Ascending aorta (tissue), 2 donors: ENCODE measurements around the gene GGNBP2. TPM values are rescaled to one million over a fixed set of nuclear protein-coding genes. Genes with fewer than 3 reads are reported as not detected.

ENCODE experiments used
- DNase-seq, 2 donors: peaks; one replicate each; pipeline ENCODE4 v3.0.0-alpha.2; 2019; ENCODE audit warnings: low spot score in 2 of 2
- H3K27ac ChIP-seq, 2 donors: fragments of 200-600 bp; sonication (generic); one replicate each; pipeline ENCODE4 v1.5.1; 2016 to 2017; ENCODE audit warnings: mild to moderate bottlenecking in 1 of 2
- H3K27me3 ChIP-seq: fragments of 200-600 bp; sonication (generic); one replicate; pipeline ENCODE4 v1.5.1; 2017
- H3K36me3 ChIP-seq, 2 donors: fragments of 200-600 bp; sonication (generic); one replicate each; pipeline ENCODE4 v1.5.1; 2016
- H3K4me1 ChIP-seq, 2 donors: fragments of 200-600 bp; sonication (generic); one replicate each; pipeline ENCODE4 v1.5.1; 2016 to 2017; ENCODE audit warnings: mild to moderate bottlenecking in 1 of 2
- H3K4me3 ChIP-seq, 2 donors: fragments of 200-600 bp; sonication (generic); one replicate each; pipeline ENCODE4 v1.5.1; 2016 to 2017; ENCODE audit warnings: mild to moderate bottlenecking in 1 of 2
- H3K9me3 ChIP-seq, 2 donors: fragments of 200-600 bp; sonication (generic); one replicate each; pipeline ENCODE4 v1.5.1; 2016
- intact Hi-C: fragments of 100-400 bp; cut with DNase I; formaldehyde crosslinking; loops from one replicate; pipeline ENCODE4 v1.15.1; 2023
- total RNA-seq: library from RNA; depleted of rRNA; stranded (reverse); fragments of >200 nt; gene quantifications from one replicate; pipeline ENCODE4 v1.1.0, GENCODE V29; 2016
- TF ChIP-seq, protein P1 (sequence below), 3 experiments: fragments of 200-600 bp in 2 of 3; fragments of 450-650 bp in 1 of 3; sonication (generic) in 2 of 3; IDR thresholded peaks; one replicate each; pipeline ENCODE4 v1.5.1; 2016 to 2019; ENCODE audit warnings: antibody characterized with exemption in 3 of 3, mild to moderate bottlenecking in 1 of 3, moderate library complexity in 1 of 3

The GGNBP2 gene
- total RNA-seq, 1 donor from 2014 or later, result 26.5 TPM

DNA sequence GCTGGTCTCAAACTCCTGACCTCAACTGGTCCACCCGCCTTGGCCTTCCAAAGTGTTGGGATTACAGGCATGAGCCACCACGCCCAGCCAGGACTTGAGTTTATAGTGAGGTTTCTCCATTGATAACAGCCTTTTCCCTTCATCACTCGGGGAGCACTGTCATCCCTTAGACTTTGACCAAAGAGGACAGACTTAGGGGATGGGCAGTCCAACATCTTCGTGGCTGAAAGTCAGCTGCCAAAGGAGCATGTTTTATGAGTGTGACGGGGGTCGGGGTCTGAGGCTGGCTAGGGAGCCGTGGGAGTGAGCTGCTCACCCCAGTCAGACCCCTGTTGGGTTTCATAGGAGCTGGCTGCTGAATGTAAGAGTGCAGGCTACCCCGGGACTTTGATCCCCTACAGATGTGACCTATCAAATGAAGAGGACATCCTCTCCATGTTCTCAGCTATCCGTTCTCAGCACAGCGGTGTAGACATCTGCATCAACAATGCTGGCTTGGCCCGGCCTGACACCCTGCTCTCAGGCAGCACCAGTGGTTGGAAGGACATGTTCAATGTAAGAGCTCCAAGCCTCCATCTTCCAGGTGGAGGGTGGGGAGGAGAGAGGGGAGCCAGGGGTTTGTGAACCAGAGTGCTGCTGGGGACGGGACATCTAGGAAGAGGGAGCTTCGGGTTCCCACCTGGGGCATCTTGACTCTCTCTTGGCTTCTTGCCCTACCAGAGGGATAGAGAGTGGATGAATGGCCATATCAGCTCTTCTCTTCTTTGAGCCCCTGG is 50.1 kb downstream of the GGNBP2 start:
- intact Hi-C loops, result loop anchor here (10.0 kb wide), 2 partner anchors 760 to 890 kb away; partner anchors contain the start of gene DUSP14
- Histone ChIP-seq H3K4me3 (no peak overlapping the region), H3K36me3 (peaks cover 0 to 4% of the 10 kb centered on the region in 2 donors), H3K4me1 (peaks cover 0 to 7% of the 10 kb centered on the region in 2 donors), H3K9me3 (no peaks in the 10 kb centered on the region), H3K27me3 (no peaks in the 10 kb centered on the region), H3K27ac (no peak overlapping the region)
- TF ChIP-seq, protein P1, sequence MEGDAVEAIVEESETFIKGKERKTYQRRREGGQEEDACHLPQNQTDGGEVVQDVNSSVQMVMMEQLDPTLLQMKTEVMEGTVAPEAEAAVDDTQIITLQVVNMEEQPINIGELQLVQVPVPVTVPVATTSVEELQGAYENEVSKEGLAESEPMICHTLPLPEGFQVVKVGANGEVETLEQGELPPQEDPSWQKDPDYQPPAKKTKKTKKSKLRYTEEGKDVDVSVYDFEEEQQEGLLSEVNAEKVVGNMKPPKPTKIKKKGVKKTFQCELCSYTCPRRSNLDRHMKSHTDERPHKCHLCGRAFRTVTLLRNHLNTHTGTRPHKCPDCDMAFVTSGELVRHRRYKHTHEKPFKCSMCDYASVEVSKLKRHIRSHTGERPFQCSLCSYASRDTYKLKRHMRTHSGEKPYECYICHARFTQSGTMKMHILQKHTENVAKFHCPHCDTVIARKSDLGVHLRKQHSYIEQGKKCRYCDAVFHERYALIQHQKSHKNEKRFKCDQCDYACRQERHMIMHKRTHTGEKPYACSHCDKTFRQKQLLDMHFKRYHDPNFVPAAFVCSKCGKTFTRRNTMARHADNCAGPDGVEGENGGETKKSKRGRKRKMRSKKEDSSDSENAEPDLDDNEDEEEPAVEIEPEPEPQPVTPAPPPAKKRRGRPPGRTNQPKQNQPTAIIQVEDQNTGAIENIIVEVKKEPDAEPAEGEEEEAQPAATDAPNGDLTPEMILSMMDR (IDR thresholded peaks at IDR 0.05), result no peak
- DNase-seq, result peak in 1 of 2 donors; percentile 53

DNA sequence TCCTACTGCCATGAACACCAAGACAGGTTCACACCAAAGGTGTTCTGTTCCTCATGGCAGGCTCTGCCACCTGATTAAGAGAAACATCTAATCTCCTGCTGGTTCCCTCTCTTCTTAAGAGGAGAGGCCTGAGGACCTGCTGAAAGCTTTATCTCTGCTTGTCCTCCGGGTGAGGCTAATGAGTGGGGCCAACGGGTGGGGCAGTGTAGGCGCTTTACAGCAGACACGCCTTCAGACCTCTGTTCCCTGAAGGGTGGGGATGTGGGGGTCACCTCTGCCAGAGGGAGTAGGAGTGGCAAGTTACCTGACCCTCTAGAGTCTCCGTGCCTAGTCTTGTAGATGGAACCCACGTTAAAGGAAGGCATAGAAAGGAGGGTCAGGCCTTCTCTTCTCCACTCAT is 52.5 kb downstream of the GGNBP2 start:
- H3K9me3 ChIP-seq, result no peaks in the 10 kb centered on the region
- H3K27ac ChIP-seq, result no peak overlapping the region
- TF ChIP-seq, protein P1 (IDR thresholded peaks at IDR 0.05), result no peak
- H3K4me1 ChIP-seq, result peaks cover 3 to 12% of the 10 kb centered on the region in 2 donors
- peak in 1 of 2 donors; percentile 18 for DNase-seq
- intact Hi-C loops, result loop anchor here (10.0 kb wide), 2 partner anchors 758 to 888 kb away; partner anchors contain the start of gene DUSP14
- H3K27me3 ChIP-seq, result no peaks in the 10 kb centered on the region
- H3K4me3 ChIP-seq, result no peak overlapping the region
- H3K36me3 ChIP-seq, result no peaks in the 10 kb centered on the region

DNA sequence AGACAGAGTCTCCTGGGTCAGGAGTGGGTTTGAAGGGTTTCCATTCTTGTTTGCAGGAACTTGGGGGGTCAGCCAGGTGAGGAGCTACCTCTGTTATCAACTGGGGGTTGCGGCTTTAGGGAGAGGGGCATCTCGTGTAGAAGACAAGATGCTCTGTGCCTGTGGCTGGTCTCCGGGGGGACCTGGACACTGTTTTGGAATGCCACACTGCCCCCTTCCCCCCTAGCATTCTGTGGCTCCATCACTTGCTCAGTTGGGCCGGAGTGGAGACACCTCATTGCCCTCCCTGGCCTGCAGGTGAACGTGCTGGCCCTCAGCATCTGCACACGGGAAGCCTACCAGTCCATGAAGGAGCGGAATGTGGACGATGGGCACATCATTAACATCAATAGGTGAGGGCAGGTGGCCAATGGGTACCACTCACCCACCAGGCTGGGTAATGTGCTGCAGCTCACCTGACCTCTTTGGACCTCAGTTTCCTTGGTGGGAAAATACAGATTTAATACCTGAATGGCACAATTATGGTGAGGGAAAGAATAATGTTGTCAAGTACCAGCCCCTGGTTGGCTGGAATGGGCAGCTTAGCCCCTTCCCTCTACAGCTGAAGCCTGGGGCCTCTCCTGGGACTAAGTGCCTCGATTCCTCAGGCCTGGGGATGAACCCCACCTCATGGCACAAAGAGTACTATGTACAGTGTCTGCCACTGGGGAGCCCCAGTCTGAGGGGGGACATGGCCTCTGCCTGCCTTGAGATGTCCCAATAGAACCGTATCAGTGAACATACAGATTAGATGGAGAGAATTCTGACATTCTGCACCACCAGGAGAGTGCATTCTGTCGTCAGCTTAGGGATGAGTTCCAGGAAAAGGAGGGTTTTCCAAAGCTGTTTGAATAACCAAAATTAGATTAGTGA is 53.4 kb downstream of the GGNBP2 start:
- H3K27me3 ChIP-seq, result no peaks in the 10 kb centered on the region
- no peaks in the 10 kb centered on the region for H3K9me3 ChIP-seq
- no peak overlapping the region for H3K4me3 ChIP-seq
- H3K4me1 ChIP-seq, result peaks cover 3 to 17% of the 10 kb centered on the region in 2 donors
- no peaks in the 10 kb centered on the region for H3K36me3 ChIP-seq
- intact Hi-C loops, result loop anchor here (10.0 kb wide), 2 partner anchors 757 to 887 kb away; partner anchors contain the start of gene DUSP14
- no peak overlapping the region for H3K27ac ChIP-seq
- TF ChIP-seq, protein P1 (IDR thresholded peaks at IDR 0.05), result no peak
- DNase-seq, result peak in 1 of 2 donors; percentile 47

DNA sequence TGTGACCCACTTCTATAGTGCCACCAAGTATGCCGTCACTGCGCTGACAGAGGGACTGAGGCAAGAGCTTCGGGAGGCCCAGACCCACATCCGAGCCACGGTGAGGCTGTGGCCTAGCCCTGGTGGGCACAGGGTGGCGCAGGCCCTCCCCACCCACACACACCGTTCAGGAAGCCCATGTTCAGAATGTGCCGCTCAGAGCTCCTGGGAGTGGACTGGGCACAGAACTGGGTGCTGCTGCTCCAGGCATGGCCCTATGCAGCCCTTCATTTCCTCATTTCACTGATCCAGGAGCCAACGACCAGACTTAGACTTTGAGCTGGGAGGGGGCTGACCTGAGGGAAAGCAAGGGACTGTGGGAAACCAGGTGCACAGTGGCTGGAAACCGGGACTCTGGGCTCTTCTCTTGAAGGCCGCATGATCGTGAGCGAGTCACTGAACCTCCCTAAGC is 54.3 kb downstream of the GGNBP2 start:
- TF ChIP-seq, protein P1 (IDR thresholded peaks at IDR 0.05), result no peak
- Histone ChIP-seq H3K9me3 (no peaks in the 10 kb centered on the region), H3K4me1 (peaks cover 3 to 20% of the 10 kb centered on the region in 2 donors), H3K36me3 (no peaks in the 10 kb centered on the region), H3K4me3 (no peak overlapping the region), H3K27me3 (no peaks in the 10 kb centered on the region), H3K27ac (no peak overlapping the region)
- DNase-seq, result peak in 1 of 2 donors; percentile 57
- intact Hi-C loops, result loop anchor here (10.0 kb wide), 2 partner anchors 756 to 886 kb away; partner anchors contain the start of gene DUSP14

DNA sequence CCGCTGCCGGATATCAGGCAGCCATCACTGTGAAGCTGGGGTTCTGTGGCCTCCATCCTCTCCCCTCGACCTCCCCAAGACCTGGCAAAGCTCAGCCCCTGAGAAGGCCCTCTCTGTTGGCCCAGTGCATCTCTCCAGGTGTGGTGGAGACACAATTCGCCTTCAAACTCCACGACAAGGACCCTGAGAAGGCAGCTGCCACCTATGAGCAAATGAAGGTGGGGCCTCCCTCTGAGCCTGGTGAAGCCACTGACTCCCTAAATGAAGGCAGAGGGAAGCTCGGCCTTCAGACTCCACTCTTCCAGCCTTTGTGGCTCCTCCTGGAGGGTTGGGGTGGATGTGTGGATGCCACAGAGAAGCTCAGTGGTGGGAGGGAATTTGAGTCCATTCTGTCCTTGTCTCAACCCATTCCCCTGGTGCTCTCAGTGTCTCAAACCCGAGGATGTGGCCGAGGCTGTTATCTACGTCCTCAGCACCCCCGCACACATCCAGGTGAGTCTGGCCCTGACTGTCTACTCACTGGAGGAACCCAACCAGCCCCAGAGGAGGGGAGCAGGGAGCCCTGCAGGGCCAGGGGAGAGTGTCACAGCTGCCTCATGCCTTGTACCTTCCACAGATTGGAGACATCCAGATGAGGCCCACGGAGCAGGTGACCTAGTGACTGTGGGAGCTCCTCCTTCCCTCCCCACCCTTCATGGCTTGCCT is 55.0 kb downstream of the GGNBP2 start:
- Histone ChIP-seq H3K27ac (no peak overlapping the region), H3K4me1 (peaks cover 3 to 20% of the 10 kb centered on the region in 2 donors), H3K4me3 (no peak overlapping the region), H3K27me3 (no peaks in the 10 kb centered on the region), H3K9me3 (no peaks in the 10 kb centered on the region), H3K36me3 (no peaks in the 10 kb centered on the region)
- DNase-seq, result peak in 1 of 2 donors; percentile 62
- TF ChIP-seq, protein P1 (IDR thresholded peaks at IDR 0.05), result no peak
- intact Hi-C loops, result loop anchor here (2.0 to 10.0 kb wide), 6 partner anchors 65 to 1008 kb away; partner anchors contain the start of genes AATF, ACACA, DUSP14 and MYO19
